Measurements from ENCODE around the gene SULF2.

The SULF2 gene

DNA sequence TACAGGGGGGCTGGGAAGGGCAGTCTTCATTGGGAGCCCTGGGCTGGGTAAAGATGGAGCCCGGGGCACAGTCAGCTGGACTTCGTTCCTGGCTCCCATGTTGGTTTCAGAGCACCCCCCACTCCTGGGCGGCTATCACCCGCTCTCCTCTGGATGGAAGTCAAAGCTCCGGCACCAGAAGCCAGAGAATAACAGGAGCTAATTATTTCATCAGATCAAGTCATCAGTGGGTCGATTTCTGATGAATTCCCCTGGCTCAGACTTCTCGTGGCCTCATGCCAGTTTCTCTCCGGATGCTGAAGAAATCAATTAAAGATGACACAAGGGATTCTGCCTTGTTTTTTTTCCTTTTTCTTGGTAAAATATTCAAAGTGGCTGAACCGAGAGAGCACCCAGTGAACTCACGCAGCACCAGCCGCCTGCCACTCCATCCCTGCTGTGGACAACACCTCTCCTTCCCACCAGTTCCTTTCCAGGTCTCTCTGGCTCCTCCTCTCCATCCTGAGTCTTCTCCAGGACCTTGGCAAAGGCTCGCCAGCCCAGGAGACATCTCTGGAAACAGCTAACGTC is 22.5 kb downstream of the SULF2 start:
- DNase-seq, result no peak
- H3K27ac ChIP-seq (ENCODE audit: insufficient read depth, low read length, poor library complexity, severe bottlenecking), result no peak overlapping the region
- H3K27me3 ChIP-seq (replicated peaks; ENCODE audit: control insufficient read depth, insufficient read depth, low read length, poor library complexity, severe bottlenecking), result no peaks in the 10 kb centered on the region
- no peaks in the 10 kb centered on the region for H3K4me1 ChIP-seq (ENCODE audit: control insufficient read depth, insufficient read depth, low read length, poor library complexity, severe bottlenecking)
- no peaks in the 10 kb centered on the region for H3K36me3 ChIP-seq (ENCODE audit: control insufficient read depth, insufficient read depth, low read length)
- no peaks in the 10 kb centered on the region for H3K9me3 ChIP-seq (ENCODE audit: control insufficient read depth, low read length)
- no peak overlapping the region for H3K4me3 ChIP-seq (ENCODE audit: insufficient read depth, low read depth, low read length, poor library complexity, severe bottlenecking)

GRCh38 chr20:47761482-47762047 is 23.7 kb downstream of the SULF2 start:
- H3K4me3 ChIP-seq (ENCODE audit: insufficient read depth, low read depth, low read length, poor library complexity, severe bottlenecking), result no peak overlapping the region
- DNase-seq, result no peak
- no peaks in the 10 kb centered on the region for H3K36me3 ChIP-seq (ENCODE audit: control insufficient read depth, insufficient read depth, low read length)
- no peak overlapping the region for H3K27ac ChIP-seq (ENCODE audit: insufficient read depth, low read length, poor library complexity, severe bottlenecking)
- H3K9me3 ChIP-seq (ENCODE audit: control insufficient read depth, low read length), result no peaks in the 10 kb centered on the region
- no peaks in the 10 kb centered on the region for H3K27me3 ChIP-seq (replicated peaks; ENCODE audit: control insufficient read depth, insufficient read depth, low read length, poor library complexity, severe bottlenecking)
- no peaks in the 10 kb centered on the region for H3K4me1 ChIP-seq (ENCODE audit: control insufficient read depth, insufficient read depth, low read length, poor library complexity, severe bottlenecking)

- no peaks in the 10 kb centered on the region for H3K9me3 ChIP-seq (ENCODE audit: control insufficient read depth, low read length)
- H3K4me3 ChIP-seq (ENCODE audit: insufficient read depth, low read depth, low read length, poor library complexity, severe bottlenecking), result no peak overlapping the region
- no peaks in the 10 kb centered on the region for H3K4me1 ChIP-seq (ENCODE audit: control insufficient read depth, insufficient read depth, low read length, poor library complexity, severe bottlenecking)
- no peak for DNase-seq
- no peak overlapping the region for H3K27ac ChIP-seq (ENCODE audit: insufficient read depth, low read length, poor library complexity, severe bottlenecking)
- no peaks in the 10 kb centered on the region for H3K36me3 ChIP-seq (ENCODE audit: control insufficient read depth, insufficient read depth, low read length)
- no peaks in the 10 kb centered on the region for H3K27me3 ChIP-seq (replicated peaks; ENCODE audit: control insufficient read depth, insufficient read depth, low read length, poor library complexity, severe bottlenecking)
Measured at GRCh38 chr20:47760686-47761481, 24.4 kb downstream of the SULF2 start.

GRCh38 chr20:47758517-47759450 is 26.5 kb downstream of the SULF2 start:
- H3K36me3 ChIP-seq (ENCODE audit: control insufficient read depth, insufficient read depth, low read length), result no peaks in the 10 kb centered on the region
- no peak overlapping the region for H3K27ac ChIP-seq (ENCODE audit: insufficient read depth, low read length, poor library complexity, severe bottlenecking)
- DNase-seq, result no peak
- no peak overlapping the region for H3K4me3 ChIP-seq (ENCODE audit: insufficient read depth, low read depth, low read length, poor library complexity, severe bottlenecking)
- no peaks in the 10 kb centered on the region for H3K27me3 ChIP-seq (replicated peaks; ENCODE audit: control insufficient read depth, insufficient read depth, low read length, poor library complexity, severe bottlenecking)
- no peaks in the 10 kb centered on the region for H3K9me3 ChIP-seq (ENCODE audit: control insufficient read depth, low read length)
- no peaks in the 10 kb centered on the region for H3K4me1 ChIP-seq (ENCODE audit: control insufficient read depth, insufficient read depth, low read length, poor library complexity, severe bottlenecking)

GRCh38 chr20:47757145-47758035 is 27.9 kb downstream of the SULF2 start:
- Histone ChIP-seq H3K4me1 (ENCODE audit: control insufficient read depth, insufficient read depth, low read length, poor library complexity, severe bottlenecking) (no peaks in the 10 kb centered on the region), H3K9me3 (ENCODE audit: control insufficient read depth, low read length) (no peaks in the 10 kb centered on the region), H3K27me3 (replicated peaks; ENCODE audit: control insufficient read depth, insufficient read depth, low read length, poor library complexity, severe bottlenecking) (no peaks in the 10 kb centered on the region), H3K36me3 (ENCODE audit: control insufficient read depth, insufficient read depth, low read length) (no peaks in the 10 kb centered on the region), H3K4me3 (ENCODE audit: insufficient read depth, low read depth, low read length, poor library complexity, severe bottlenecking) (no peak overlapping the region), H3K27ac (ENCODE audit: insufficient read depth, low read length, poor library complexity, severe bottlenecking) (no peak overlapping the region)
- no peak for DNase-seq

- no peaks in the 10 kb centered on the region for H3K9me3 ChIP-seq (ENCODE audit: control insufficient read depth, low read length)
- no peak for DNase-seq
- H3K4me3 ChIP-seq (ENCODE audit: insufficient read depth, low read depth, low read length, poor library complexity, severe bottlenecking), result no peak overlapping the region
- no peaks in the 10 kb centered on the region for H3K4me1 ChIP-seq (ENCODE audit: control insufficient read depth, insufficient read depth, low read length, poor library complexity, severe bottlenecking)
- no peaks in the 10 kb centered on the region for H3K36me3 ChIP-seq (ENCODE audit: control insufficient read depth, insufficient read depth, low read length)
- H3K27me3 ChIP-seq (replicated peaks; ENCODE audit: control insufficient read depth, insufficient read depth, low read length, poor library complexity, severe bottlenecking), result no peaks in the 10 kb centered on the region
- H3K27ac ChIP-seq (ENCODE audit: insufficient read depth, low read length, poor library complexity, severe bottlenecking), result no peak overlapping the region
Measured at GRCh38 chr20:47754946-47755652, 30.2 kb downstream of the SULF2 start.

DNA sequence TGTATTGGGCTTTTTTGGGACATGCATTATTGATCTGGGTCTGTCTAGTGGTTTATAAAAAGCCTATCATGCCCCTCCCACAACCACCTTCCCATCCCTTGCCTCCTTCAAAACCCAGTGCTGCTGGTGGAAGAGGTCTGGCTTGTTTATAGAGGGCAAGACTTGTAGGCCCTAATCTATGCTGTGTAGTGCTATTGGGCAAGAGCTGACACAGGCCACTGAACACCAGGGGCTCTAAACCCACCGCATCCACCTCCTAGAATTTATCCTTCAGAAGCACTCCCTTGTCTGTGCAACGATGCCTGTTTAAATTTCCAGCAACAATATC is 30.9 kb downstream of the SULF2 start:
- no peaks in the 10 kb centered on the region for H3K9me3 ChIP-seq (ENCODE audit: control insufficient read depth, low read length)
- H3K4me3 ChIP-seq (ENCODE audit: insufficient read depth, low read depth, low read length, poor library complexity, severe bottlenecking), result no peak overlapping the region
- H3K27ac ChIP-seq (ENCODE audit: insufficient read depth, low read length, poor library complexity, severe bottlenecking), result no peak overlapping the region
- no peaks in the 10 kb centered on the region for H3K36me3 ChIP-seq (ENCODE audit: control insufficient read depth, insufficient read depth, low read length)
- H3K4me1 ChIP-seq (ENCODE audit: control insufficient read depth, insufficient read depth, low read length, poor library complexity, severe bottlenecking), result no peaks in the 10 kb centered on the region
- no peak for DNase-seq
- no peaks in the 10 kb centered on the region for H3K27me3 ChIP-seq (replicated peaks; ENCODE audit: control insufficient read depth, insufficient read depth, low read length, poor library complexity, severe bottlenecking)

GRCh38 chr20:47753576-47754387 is 31.5 kb downstream of the SULF2 start:
- H3K4me3 ChIP-seq (ENCODE audit: insufficient read depth, low read depth, low read length, poor library complexity, severe bottlenecking), result no peak overlapping the region
- H3K9me3 ChIP-seq (ENCODE audit: control insufficient read depth, low read length), result no peaks in the 10 kb centered on the region
- no peak for DNase-seq
- H3K27ac ChIP-seq (ENCODE audit: insufficient read depth, low read length, poor library complexity, severe bottlenecking), result no peak overlapping the region
- no peaks in the 10 kb centered on the region for H3K36me3 ChIP-seq (ENCODE audit: control insufficient read depth, insufficient read depth, low read length)
- no peaks in the 10 kb centered on the region for H3K27me3 ChIP-seq (replicated peaks; ENCODE audit: control insufficient read depth, insufficient read depth, low read length, poor library complexity, severe bottlenecking)
- no peaks in the 10 kb centered on the region for H3K4me1 ChIP-seq (ENCODE audit: control insufficient read depth, insufficient read depth, low read length, poor library complexity, severe bottlenecking)

Data from effector memory CD4-positive, alpha-beta T cell (primary cell).